SIG-M5 treated with dmso at 0.1 percent for 504 hours (cell line): ENCODE measurements around the gene PNMT.
"Not testable (repeated sequence)": the region's sequence is repeated elsewhere in the genome, so short reads cannot be mapped to it uniquely, and the experiment has no call there.

ENCODE experiments used
- DNase-seq: peaks from one replicate; lab custom pipeline; 2025; ENCODE audit not compliant: unreplicated experiment; lab: John Stamatoyannopoulos, UW

PNMT gene

GRCh38 chr17:39684369-39685192, 16.3 kb downstream of the PNMT start:
- DNase-seq: no peak

DNA sequence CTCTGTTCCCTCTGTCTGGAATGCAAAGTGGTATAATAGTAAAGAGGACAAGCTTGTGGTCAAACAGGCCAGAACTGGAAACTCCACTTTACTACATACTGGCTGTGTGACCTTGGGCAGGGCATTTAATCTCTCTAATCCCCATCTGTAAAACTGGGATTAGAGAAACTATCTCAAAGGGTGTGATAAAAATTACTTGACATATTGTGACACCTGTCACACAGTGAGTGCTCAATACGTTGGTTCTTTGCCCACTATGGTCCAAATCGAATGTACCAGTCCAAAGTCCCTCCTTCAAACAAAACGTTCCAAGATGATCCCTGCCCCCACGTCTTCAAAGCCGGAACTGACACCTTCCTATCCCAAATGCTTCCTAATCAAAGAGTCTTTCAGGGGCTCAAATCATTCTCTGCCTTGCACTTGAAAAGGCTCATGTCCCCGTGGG, 18.9 kb downstream of the PNMT start:
- no peak for DNase-seq

GRCh38 chr17:39687546-39688474, 19.6 kb downstream of the PNMT start, which contains the start of gene PGAP3:
TSS of gene PGAP3 (minus strand) at chr17:39688057. CDS start at chr17:39688014, 43 bp downstream.
- DNase-seq: peak; percentile 88

DNA sequence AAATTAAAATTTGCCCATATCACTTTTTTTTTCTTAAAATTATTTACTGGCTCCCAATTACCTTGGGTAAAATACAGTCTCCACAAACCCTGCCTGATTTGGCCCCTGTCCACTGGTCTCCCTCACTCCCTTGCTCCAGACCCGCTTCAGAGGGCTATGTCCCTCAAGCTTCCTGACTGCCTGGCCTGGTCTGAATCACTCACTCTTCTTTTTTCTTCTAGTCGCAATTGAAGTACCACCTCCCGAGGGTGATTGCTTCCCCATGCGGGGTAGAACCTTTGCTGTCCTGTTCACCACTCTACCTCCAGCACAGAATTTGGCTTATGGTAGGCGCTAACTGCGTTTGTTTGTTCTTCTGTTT, 20.2 kb downstream of the PNMT start:
- DNase-seq: no peak

DNA sequence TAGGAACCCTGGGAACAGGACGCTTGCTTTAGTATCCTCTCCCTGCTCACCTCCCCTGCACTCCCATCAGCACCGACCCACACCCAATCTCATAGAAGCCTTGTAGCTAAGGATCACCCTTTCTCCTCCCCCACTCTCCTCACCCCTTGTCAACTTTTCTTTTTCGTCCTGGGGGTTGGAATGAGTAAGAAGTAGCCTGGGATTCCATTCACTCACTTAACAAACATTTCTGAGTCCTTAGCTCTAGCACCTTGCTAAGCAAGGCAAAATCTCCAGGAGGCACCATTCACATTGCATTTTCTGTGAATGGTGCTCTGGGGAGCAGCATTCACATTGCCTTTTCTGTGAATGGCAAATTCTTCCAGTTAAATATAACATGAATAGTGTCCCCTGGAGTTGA, 20.7 kb downstream of the PNMT start:
- no peak for DNase-seq

- DNase-seq: no peak
Measured at GRCh38 chr17:39694593-39694992, 26.3 kb downstream of the PNMT start.

GRCh38 chr17:39695089-39695474, 26.8 kb downstream of the PNMT start:
- no peak for DNase-seq

DNA sequence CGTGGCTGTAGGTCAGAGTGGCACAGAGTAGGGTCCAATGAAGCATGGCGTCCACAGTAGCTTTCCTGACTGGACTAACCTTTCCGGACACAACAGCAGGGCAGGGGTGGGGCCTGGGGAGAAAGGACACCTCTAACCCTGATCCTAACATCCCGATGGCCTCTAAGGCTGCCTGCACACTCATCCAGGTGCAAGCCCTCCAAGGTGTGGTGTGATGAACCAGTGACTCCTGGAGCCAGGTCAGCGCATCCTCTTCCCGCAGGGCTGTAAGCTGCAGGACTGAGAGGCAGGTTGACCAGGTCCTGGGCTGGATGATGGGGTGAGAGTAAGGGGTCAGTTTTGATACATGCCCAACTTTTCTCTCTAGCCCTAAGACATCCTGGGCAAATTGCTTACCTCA, 28.5 kb downstream of the PNMT start:
- DNase-seq: no peak

GRCh38 chr17:39697961-39698360, 29.7 kb downstream of the PNMT start:
- no peak for DNase-seq

DNA sequence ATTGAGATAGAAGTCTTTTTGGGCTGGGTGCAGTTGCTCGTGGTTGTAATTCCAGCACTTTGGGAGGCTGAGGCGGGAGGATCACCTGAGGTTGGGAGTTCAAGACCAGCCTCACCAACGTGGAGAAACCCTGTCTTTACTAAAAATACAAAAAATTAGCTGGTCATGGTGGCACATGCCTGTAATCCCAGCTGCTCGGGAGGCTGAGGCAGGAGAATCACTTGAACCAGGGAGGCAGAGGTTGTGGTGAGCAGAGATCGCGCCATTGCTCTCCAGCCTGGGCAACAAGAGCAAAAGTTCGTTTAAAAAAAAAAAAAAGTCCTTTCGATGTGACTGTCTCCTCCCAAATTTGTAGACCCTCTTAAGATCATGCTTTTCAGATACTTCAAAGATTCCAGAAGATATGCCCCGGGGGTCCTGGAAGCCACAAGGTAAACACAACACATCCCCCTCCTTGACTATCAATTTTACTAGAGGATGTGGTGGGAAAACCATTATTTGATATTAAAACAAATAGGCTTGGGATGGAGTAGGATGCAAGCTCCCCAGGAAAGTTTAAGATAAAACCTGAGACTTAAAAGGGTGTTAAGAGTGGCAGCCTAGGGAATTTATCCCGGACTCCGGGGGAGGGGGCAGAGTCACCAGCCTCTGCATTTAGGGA, 31.0 kb downstream of the PNMT start:
- DNase-seq: not testable (repeated sequence)

GRCh38 chr17:39699818-39700147, 31.5 kb downstream of the PNMT start, which contains the start of gene ERBB2:
TSS of gene ERBB2 (plus strand) at chr17:39700064. CDS start at chr17:39700239, 175 bp downstream.
- peak; percentile 3 for DNase-seq

- DNase-seq: no peak
Measured at GRCh38 chr17:39700148-39700987, 32.1 kb downstream of the PNMT start.

- no peak for DNase-seq
Measured at GRCh38 chr17:39701012-39701783, 32.9 kb downstream of the PNMT start.

DNA sequence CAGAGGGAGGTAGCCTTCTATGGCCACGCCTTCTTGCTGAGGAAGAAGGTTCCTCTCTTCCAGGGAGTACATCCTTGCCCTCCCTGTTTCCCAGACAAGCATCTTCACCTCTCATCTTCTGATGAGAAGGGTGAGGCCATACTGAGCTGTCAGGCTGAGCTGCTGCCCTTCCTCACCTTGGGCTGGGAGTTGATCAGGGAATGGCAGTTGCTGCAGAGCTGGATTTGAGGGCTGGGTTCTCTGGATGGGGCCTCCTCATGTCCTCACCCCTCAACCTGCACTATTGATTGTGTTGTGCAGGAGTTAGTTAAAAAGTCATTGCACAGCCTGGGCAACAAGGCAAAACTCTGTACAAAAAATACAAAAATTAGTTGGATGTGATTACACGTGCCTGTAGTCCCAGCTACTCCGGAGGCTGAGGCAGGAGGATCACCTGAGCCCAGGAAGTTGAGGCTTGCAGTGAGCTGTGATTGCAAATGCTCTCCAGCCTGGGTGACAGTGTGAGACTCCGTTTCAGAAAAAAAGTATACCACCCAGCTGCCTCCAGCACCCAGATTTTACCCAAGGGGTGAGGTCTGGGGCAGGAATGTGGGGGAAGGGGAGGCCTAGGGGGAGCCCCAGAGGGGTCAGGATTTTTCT, 33.6 kb downstream of the PNMT start:
- DNase-seq: no peak

- DNase-seq: no peak
Measured at GRCh38 chr17:39702901-39703893, 34.9 kb downstream of the PNMT start.

DNA sequence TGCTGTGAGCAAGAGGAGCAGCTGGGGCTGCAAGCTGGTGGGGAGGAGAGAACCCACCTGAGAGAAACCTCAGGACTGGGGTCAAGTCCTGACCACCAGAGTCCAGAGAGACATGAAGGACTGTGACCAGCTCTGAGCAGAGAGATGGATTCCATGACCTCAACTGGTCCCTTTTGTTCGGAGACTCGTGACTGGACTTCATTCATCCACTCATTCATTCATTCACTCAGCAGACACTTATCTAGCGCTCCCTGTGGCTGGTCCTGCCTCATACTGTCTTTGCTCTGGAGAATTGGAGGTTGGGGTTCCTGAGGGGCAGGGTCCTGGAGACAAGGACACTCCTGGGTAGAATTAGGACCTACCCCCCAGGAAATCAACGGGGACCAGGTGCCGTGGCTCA, 35.7 kb downstream of the PNMT start:
- DNase-seq: no peak

DNA sequence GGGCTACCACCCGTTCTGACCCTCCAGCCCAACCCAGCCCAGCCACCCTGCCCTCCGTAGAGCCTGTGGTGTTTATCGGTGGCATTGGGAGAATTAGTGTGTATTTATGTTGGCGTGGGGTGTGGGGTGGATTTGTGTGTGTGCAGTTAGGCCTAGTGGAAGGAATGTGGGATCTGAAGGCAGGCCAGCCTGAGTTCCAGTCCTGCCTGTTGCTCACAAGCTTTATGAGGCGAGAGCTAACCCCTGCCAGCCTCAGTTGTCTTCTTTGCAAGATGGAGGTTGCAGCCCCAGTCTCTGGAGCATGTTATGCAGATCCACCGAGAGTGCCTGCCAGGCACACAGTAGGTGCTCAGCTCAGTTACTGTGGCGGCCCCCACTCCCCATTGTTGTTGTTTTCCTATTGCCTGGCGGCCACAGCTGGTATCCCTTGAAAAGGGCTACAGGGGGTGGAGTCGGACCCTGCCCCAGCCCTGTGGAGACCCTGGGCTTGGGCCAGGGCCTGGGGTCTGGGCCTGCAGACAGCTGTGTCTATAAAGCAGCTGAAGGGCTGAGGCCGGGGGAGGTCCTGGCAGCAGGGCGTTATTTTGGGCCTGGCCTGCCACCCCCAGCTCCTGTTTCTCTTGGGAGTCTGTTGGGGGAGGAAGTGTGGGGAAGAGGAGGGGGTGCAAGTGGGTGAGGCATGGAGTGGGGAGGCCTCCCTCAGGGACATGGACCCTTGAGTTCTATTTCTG, 36.7 kb downstream of the PNMT start:
- DNase-seq: no peak
